T-helper 22 cell (primary cell): ENCODE measurements around the gene FAM47E.

Experiments used
- DNase-seq: peaks from one replicate; pipeline ENCODE4 v3.0.0-alpha.2; 2020; ENCODE audit warnings: low read depth

Gene FAM47E, protein sequence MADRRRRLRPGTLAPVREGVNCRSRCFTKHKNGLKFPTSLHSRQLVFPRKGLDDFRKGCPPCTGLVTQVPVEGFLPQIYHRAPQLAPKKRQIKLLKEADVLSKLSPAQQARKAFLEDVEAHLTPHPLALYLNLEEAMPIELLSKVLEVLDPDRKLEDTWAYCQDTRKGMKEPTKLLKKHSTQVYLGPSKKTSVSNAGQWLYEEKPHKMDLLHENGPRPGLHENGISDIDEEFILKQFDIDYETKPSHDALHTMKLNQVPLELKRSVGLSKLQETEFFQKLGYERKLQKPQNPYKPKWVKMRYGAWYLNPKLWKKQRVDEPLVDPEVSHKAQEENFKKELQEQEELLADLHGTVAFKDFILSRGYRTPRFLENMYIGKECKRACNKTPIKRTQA

DNA sequence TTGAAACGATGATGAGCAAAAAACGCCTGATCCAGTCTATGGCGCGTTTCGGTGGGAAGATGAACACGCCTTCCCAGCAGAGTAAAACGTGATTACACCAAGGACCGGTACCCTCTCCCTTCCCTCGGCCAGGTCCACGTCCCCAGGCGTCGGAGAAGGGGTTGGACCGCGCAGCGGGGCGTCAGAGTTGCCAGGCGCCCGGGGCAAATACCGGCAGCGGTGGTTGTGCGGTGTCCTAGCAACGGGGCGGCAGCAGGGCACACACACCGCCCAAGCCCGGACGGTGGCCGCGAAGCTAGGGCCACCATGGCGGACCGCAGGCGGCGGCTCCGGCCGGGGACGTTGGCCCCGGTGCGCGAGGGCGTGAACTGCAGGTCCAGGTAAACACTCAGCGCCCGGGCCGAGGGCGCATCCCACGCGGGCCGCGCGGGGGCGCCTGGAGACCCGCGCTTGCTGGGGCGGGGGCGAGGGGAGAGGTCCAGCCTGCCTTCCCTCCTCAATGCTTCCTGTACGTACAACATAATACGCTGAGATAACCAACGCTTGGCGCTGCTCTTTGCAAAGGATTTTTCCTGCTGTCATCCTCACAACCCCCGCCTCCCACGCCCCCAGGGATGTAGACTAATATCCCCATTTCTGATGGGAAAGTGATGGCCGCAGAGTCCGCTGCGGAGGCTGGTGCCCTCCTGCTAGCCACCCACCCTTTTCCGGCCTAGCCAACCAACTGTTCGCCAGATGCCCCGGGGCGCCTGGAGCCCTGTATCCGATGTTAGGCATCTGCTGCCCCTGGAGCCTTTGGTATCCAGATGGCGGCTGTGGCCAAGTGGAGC lies at the start of gene FAM47E:
TSS of gene FAM47E (plus strand) at position 281 of the 830 bp plus-strand sequence. CDS start at position 307, 26 bp downstream.
- DNase-seq = no peak

DNA sequence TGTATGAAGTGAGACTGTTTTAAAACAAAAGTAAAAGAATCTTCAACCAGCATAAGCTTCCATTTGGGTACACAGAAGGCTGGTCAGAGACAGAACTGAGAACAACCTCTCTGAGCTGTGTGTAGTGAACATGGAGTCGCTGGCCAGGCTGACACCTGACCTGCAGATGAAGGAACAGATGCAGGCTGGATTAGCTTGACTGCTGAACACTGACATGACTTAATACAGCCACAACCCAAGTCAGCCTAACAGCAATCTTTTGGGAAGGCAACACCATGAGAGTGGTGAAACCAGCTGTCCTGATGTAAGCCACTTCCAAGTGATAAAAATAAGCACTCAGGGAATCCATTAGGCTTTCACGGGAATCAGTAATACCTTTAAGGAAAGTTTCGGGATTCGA lies 48.0 kb upstream of the FAM47E start:
- DNase-seq = no peak

DNA sequence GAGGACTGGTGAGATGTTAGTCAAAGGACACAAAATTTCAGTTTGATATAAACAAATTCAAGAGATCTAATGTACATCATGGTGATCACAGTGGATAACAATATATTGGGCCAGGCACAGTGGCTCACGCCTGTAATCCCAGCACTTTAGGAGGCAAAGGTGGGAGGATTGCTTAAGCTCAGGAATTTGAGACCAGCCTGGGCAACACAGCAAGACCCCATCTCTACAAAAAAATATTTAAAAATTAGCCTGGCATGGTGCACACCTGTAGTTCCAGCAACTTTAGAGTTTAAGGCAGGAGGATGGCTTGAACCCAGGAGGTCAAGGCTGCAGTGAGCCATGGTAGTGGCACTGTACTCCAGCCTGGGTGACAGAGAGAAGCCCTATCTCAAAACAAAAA lies 46.6 kb upstream of the FAM47E start:
- DNase-seq = no peak

DNA sequence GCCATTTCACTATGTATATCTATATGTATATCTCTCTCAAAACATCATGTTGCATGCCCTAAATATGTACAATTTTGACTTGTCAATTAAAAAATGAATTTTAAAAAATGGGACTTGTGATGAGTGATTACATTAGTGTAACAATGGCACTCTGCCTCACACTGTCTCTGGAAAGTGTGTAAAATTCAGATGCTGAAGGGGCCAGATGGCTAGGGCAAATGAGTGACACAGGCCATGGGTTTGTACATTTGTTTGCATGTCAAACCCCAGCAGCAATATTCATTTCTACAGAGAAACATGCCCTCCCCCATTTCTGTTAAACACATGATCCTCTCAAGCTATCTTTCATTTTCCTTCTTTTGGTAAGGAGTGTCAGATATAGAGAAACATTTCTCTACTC lies 46.0 kb upstream of the FAM47E start:
- DNase-seq = no peak

DNA sequence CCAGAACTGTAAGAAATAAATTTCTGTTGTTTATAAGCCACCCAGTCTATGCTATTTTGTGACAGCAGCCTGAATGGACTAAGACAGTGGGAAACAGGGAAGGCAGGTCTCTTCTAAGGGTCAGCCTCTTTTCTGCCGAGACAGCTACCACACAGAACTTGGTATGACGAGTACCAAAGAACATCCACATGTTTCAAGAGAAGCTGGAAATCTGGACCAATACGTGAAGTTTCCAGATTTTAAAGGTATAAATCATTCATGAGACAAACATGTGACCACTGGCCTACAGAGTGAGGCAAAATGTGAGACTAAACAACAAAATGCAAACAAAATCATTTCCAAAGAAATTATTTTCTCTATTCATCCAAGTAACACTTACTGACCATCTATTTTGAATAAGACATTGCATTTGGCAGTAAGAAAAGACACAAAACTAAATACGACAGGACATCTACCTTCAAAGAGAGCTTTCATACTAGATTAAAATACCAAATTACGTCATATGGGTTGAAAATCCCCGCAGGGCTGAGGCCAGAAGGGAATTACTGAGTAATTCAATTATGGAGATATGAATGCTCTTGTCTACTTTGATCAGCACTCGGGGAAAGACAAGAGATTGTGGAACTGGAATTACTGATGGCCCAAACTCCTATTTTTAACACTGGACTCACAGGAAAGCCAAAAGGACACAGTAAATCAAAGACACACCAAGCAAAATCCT lies 45.1 kb upstream of the FAM47E start:
- DNase-seq = no peak

DNA sequence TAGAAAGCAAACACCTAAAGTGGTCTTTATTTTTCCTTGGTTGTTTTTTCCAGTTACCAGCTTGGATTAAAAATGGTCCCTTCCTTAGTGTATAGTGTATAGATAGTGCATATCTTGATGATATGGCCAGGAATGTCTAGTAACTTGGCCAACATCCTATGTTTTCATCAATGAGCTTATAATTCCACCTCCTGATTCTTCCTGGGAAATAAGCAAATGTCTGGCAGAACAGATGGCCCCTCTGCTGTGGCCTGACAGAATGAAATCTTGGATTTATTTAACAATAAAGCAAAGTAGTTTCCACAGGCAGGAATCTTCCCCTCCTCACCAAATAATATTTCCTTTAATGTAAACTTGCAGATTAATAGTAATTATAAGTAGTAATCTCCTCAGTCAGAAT lies 44.0 kb upstream of the FAM47E start:
- DNase-seq = no peak

DNA sequence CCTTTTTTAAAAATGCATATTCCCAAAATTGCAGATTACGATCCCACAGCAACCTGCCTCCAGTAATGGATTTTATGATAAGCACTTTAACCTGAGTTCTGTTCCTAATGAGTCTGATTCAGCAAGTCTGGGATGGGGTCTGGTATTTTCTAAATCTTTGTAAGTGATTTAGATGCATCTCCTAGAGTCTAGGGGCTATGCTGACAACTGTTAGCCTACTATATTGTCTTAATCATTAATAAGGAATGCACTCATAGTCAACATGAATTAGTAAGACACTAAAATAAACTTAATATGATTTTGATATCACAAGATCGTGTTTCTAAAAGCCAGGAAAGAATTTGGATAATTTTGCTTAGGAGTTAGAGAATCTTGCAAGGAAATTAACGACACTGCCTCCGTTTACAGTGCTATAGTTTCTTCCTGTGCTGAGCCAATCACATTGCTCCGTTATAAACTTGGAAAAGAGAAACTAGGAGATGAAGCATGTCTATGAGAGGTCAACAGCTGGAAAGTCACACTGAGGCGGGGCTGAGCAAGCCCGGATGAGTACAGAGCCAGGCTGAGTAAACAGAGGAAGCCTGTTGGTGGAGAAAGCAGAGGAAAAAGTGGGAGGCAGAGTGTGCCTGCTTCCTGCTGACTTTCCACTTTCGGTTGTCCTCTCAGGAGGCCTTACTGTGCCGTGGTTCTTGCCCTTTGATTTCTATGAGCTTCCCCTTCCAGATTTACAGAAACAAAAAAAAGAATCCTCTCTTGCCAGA lies 43.3 kb upstream of the FAM47E start:
- no peak for DNase-seq

DNA sequence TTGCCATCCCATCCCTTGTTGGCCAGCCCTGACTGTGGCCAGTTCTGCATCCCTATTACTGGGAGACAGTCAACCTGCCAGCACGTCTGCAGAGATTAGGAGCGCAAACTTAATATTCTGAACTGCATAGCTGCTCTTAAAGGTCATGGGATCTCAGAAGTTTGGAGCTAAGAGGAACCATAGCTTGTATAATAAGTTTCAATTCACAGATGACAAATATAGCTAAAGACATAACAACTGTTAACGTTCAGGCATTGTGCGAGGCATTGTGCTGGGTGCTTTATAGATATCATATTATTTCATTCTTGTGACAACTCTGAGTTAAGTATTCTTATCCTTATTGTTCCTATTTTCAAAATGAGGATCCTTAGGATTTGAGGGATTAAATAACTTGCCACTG lies 41.6 kb upstream of the FAM47E start:
- DNase-seq = no peak

DNA sequence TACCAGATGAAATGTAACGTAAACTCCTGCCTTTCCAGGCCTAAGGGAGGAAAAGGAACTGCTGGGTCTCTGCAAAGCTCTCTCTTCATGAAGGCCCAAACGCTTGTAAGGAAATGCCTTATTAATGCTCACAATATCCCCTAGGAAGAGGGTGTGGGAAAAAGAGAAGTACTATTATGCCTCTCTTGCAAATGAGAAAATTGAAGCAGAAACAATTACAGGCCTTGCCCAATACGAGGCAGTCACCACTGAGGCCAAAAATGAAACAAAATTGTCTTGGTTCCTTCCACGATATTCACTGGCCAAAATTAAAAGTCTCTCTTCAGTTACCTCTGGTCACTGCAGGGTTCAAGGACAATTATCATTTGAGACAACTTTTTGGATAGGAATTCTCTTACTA lies 41.1 kb upstream of the FAM47E start:
- DNase-seq = no peak

DNA sequence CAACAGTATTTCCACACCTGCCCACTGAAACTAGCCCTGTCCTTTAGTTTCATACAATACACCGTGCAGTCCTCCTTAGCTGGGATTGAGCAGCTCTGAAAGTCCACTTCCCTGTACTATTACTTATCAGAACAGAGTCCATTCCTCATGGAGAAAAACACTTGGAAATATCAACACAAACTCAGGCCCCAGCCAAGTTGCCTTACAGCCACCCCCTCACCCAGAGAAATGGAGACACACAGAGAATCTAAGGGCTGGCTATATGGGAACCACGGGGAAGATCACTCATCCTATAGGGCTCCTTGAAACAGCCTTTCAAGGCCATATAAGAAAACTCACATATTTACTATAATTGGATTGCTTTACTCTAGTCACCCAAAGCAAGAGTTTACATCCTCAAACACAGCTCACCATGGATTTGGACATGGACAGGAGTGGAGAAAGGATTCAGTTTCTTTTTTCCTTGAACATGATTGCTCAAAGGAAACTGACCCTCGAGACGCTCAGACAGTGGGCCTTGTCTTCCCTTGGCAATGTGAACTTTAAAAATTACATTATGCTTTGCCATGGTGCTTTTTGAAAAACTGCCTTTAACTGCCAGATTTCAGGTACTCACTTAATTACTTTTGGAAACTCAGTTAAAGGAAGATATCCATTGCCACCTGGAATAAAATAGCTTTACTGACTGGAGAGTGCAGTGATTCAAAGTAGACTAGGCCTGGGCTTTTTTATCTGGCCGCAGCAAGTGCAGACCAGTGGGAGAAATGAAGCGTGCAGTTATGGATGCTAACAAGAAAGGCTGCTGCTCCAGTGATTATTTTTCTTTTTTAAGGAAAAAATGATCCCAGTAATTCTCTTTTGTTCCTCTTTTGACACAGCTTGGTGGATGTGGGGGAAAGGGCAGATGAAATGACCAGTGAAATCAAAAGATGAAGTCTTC lies 39.5 kb upstream of the FAM47E start:
- no peak for DNase-seq

DNA sequence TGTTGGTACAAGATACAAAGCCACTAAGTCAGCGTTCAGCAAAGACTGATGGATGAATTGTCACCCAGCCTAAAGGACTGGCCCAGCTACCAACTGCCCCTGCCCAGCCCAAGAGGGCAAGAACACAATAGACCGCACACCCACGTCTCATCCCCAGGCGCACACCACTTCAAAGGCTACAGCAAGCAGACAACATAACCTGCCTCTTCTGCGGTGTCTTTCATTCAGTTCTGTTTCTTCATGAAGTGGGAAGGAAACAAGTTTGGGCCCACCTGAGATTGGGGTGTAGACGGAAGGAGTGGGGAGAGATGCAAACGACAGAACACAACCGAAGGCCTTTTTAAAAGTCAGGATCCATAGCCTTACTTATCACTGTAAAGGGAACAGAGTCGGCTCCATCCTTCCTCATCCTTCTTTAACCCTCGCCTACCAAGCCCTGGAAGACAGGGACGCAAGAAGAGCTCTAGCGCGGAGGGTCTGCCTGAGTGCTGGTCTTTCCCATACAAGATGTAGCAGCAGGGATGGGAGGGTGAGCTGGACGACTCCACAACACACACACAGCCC lies 38.6 kb upstream of the FAM47E start:
- DNase-seq = peak; percentile 27

DNA sequence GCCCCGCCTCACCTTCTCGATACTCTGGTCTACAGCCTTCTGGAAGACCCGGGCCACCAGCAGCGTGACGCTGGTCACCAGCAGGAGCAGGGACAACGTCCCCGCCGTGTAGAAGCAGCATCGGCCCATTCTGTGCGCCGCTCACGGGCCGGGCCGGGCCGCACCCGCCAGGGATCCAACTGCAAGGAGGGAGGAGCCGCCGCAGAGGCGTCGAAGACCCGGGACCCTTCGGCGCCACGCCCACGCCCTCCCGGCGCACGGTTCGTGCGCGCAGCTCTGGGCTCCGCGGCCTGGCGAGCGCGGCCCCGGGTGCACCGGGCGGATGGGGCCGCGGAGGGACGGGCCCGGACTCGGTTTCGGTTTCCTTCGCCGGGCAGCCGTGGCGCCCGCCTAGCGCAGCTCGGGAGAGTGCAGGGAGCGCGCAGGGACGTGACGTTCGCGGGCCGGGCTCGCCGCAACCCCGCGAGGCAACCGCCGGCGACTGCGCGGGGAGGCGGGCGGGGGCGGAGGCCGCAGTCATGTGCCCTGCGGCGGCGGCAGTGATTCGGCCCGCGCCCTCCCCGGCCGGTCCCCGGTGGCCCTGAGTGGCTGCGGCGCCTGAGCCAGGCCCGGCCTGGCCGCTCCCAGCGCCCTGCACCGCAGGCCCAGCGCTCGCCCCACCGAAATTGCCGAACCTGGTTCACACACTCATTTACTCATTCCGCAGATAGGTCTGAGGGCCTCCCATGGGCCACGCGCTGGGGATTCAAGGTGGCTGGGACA lies 37.9 kb upstream of the FAM47E start, which contains the start of gene SCARB2:
TSS of gene SCARB2 (minus strand) at position 410 of the 762 bp plus-strand sequence. CDS start at position 129, 281 bp downstream.
- peak; percentile 70 for DNase-seq

DNA sequence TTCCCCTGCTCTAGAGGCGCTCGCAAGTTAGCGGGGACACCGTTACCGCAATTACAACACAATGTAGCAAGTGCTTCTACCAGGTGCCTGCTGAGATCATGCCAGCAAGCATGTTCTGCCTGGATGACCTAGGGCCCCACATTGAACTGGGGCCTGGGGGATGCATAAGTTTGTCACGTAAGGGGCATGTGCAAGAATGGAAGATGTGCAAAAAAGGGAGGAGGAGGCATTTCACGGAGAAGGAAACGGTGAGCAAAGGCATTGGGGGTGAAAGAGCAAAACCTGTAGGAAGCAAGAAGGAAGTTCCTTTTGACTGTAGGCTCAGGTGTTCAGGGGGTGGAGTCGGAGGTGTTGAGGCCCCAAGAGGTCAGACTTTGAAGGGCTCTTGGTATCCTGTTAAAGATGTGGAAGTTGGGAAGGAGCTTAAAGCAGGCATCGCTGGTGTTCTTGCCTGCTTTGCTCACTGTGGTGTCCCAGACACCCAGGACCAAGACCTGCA lies 37.3 kb upstream of the FAM47E start:
- no peak for DNase-seq

DNA sequence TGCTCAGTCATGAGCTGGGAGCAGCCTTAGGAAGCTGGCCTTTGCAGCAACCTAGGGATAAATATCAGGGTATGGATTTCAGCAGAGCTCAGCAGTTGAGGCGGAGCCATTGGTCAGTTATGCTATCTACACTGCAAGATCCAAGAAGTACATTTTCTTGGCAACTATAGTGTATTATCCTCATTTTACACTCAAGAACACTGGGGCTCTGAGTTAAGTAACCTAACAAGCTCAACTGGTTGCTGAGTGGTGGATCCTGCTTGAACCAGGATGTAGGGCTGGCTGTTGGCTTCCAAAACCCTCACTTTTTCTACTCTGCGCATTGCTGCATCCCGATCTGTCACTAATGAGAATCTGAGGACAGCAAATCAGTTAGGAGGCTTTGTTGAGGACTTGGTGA lies 36.4 kb upstream of the FAM47E start:
- no peak for DNase-seq

DNA sequence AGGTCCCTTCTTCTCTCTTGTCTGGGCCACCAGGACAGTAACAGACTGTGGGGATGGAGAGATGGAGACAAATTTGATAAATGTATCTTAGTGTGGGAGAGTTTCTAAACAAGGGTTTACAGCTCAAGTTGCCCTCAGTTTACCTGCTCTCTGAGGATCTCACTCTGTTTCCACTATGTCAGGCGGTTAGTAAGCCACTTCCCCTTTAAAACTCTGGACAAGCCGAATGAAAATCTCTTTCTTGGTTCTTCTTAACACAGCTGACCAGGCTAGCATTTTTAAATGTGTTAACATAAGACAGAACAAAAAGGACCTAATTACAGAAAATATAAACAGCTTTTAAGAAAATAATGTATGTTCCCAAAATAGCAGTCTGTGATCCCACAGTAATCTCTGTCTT lies 35.0 kb upstream of the FAM47E start:
- no peak for DNase-seq

DNA sequence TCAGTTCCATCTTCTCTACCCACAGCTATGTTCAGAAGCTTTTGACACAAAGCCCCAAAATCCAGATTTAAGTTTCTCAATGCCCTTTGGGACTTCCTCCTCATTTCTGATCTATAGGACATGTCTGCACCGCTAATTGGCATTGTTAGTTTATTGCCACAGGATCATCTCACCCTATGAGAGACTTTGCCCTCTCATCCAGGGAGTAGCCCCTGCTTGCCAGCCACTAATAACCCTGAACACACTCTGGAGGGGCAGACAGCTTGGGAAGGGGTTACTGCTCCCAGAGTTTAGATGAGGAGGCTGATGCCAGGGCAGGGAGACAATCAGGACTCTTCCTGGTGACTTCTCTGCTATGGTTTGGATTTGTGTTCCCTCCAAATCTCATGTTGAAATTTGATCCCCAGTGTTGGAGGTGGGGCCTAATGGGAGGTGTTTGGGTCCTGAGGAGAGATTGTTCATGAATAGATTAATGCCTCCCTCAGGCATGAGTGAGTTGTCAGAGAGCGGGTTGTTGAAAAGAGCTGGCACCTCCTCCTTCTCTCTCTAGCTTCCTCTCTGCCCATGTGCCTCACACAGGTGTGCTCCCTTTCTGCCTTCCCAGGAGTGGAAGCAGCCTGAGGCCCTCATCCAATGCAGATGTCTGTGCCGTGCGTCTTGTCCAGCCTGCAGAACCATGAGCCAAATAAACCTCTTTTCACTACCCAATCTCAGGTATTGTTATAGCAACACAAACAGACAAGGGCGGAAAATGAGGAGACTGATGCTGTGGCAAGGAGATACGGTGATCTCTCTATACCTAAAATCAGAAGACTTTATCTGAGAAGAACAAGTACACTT lies 34.3 kb upstream of the FAM47E start:
- no peak for DNase-seq

DNA sequence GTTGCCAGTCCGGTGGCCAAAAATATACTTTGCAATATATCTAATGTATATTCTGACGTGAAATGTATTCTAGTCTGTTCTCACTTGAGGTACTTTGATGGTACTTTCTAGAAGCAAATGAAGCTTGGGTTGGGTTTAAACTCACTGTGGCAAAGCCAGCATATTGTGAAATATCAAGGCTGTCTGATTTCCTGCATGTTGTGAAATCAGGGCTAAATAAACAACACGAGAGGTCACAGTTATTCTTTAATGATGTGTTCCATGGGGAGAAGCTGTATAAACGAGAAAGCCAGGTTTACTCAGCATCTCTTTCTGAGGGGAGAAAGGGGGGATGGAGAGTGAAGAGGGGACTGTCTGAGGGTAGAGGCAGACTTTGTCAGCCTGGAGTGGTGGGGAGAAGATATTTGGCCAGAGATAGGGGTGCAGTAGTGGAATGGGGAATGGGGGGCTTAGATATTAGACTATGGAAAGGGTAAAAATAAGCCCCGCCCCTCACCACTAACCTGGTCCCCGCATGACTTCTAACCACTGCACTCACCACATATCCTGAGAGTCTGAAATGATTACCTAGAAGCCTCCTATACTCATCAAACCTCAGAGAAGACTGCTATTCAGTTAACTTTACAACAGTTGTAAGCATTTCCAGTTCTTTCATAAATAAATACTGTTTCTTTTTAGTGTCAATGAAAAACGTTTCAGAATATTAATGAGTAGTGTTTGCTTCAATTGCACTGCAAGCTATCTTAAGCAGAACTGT lies 32.0 kb upstream of the FAM47E start:
- DNase-seq = no peak

DNA sequence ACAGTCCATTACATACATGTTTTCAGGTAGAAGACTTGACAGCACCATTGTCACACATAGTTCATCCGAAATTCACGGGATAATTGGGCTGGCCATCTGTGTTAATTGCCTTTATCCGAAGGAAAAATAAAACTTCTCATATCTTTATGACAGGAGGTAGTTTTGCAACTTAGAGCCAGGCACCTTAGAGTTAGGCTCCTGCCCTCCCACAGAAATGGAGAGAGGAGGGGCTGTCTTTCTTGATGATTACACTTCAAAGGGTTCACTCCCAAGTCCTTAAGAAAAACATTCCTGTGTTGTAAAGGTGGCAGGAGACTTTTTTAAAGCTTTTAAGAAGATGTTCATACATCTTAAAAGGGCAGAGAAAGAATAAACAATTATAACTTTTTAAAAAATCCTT lies 27.4 kb upstream of the FAM47E start:
- DNase-seq = no peak
